Peyer's patch (tissue), 4 donors: Measurements from ENCODE around the gene HRH4. TPM values are rescaled to one million over a fixed set of nuclear protein-coding genes. Genes with fewer than 3 reads are reported as not detected.

Source experiments
- DNase-seq, 3 donors: peaks; one replicate each; pipeline ENCODE4 v3.0.0-alpha.2; 2017 to 2019
- H3K27ac ChIP-seq, 4 donors: fragments of 200-600 bp; sonication (generic); one replicate each; pipeline ENCODE4 v1.5.1; 2016 to 2019
- H3K27me3 ChIP-seq, 2 donors: fragments of 200-600 bp; sonication (generic); one replicate each; pipeline ENCODE4 v1.5.1; 2019
- H3K36me3 ChIP-seq, 3 donors: fragments of 200-600 bp; sonication (generic); one replicate each; pipeline ENCODE4 v1.5.1; 2016 to 2019
- H3K4me1 ChIP-seq, 4 donors: fragments of 200-600 bp; sonication (generic); one replicate each; pipeline ENCODE4 v1.5.1; 2016 to 2019
- H3K4me3 ChIP-seq, 4 donors: fragments of 200-600 bp; sonication (generic); 1 replicate in 3 of 4; 2 replicates in 1 of 4; pipeline ENCODE4 v1.5.1; 2016 to 2019; ENCODE audit warnings: mild to moderate bottlenecking in 1 of 4
- H3K9me3 ChIP-seq, 4 donors: fragments of 200-600 bp; sonication (generic); one replicate each; pipeline ENCODE4 v1.5.1; 2016 to 2019; ENCODE audit warnings: mild to moderate bottlenecking in 1 of 4
- CTCF ChIP-seq, 6 experiments: fragments of 450-650 bp in 4 of 6; fragments of 200-600 bp in 2 of 6; sonication (generic) in 1 of 6; IDR thresholded peaks; one replicate each; pipeline ENCODE4 v1.5.1; 2017 to 2019; ENCODE audit warnings: antibody characterized with exemption in 6 of 6, mild to moderate bottlenecking in 3 of 6, moderate library complexity in 1 of 6
- POLR2A ChIP-seq, 2 donors: fragments of 450-650 bp; IDR thresholded peaks; one replicate each; pipeline ENCODE4 v1.5.1; 2017; ENCODE audit warnings: antibody characterized with exemption in 2 of 2, mild to moderate bottlenecking in 2 of 2, moderate library complexity in 2 of 2
- small RNA-seq, 2 donors: library from RNA; depleted of rRNA; stranded (forward); fragments of <200 nt; gene quantifications; one replicate each; pipeline ENCODE3, GENCODE V24; 2016
- total RNA-seq, 4 donors: library from RNA; depleted of rRNA; stranded (reverse); fragments of >200 nt; gene quantifications; one replicate each; pipeline ENCODE4 v1.1.0, GENCODE V29; 2016

The HRH4 gene
- total RNA-seq, 4 donors from 2014 or later = not detected

- Histone ChIP-seq H3K9me3 (no peaks in the 10 kb centered on the region), H3K36me3 (no peaks in the 10 kb centered on the region), H3K4me1 (no peaks in the 10 kb centered on the region), H3K27ac (no peak overlapping the region), H3K27me3 (no peaks in the 10 kb centered on the region), H3K4me3 (no peak overlapping the region)
- TF ChIP-seq POLR2A (IDR thresholded peaks at IDR 0.05) (no peak), CTCF (IDR thresholded peaks at IDR 0.05) (no peak)
- no peak for DNase-seq
Measured at GRCh38 chr18:24518596-24518995, 58.2 kb downstream of the HRH4 start.

Small RNA genes lying within 50 kb of the gene (small RNA-seq; reads per million reads assigned to genes)
- 0 reads per million in 2 donors for gene RF00019

Other genes starting within 250 kb of the HRH4 start
- gene OSBPL1A, start 62.8 kb upstream of the HRH4 start, total RNA-seq = 10 to 100 TPM; 52.9 to 67.6 (median 59.0) TPM
- gene IMPACT, start 34.0 kb upstream of the HRH4 start, total RNA-seq = 10 to 100 TPM; 10.3 to 18.2 (median 13.8) TPM